HepG2 (cell line): ENCODE measurements around the gene PTRH2. TPM values are rescaled to one million over a fixed set of nuclear protein-coding genes. Genes with fewer than 3 reads are reported as not detected.

Experiments
- ATAC-seq: fragments of 200-7000 bp; cut with Tn5 transposase; 3 replicates; pipeline ENCODE4 v1.9.1; 2020; ENCODE audit warnings: mild to moderate bottlenecking, moderate library complexity
- BruUV-seq: library from RNA; stranded (reverse); fragments of 400-500 nt; replicated peaks from 2 replicates; lab custom pipeline; 2021; lab: Mats Ljungman, UMichigan
- CTCF ChIA-PET: fragments of 300-600 bp; formaldehyde crosslinking; extraction: SDS; loops from one replicate; lab custom pipeline; 2021; ENCODE audit warnings: low total read pairs, inconsistent platforms, low intra/inter-chr PET ratio; lab: Yijun Ruan, JAX
- POLR2A ChIA-PET: fragments of 350-600 bp; sonication (Branson Sonifier 250); formaldehyde crosslinking; loops from one replicate; lab custom pipeline; 2020; ENCODE audit warnings: antibody characterized with exemption, inconsistent platforms; lab: Yijun Ruan, JAX
- DNase-seq: peaks from one replicate; pipeline ENCODE4 v3.0.0-alpha.2; 2015; ENCODE audit warnings: low spot score
- FAIRE-seq: peaks from 3 replicates; lab custom pipeline; 2011; peaks lifted over from hg19 to GRCh38; lab: Jason Lieb, UNC
- H2AFZ ChIP-seq: one replicate; pipeline ENCODE4 v1.6.1; 2011; ENCODE audit warnings: low read length, inconsistent platforms
- H3K27ac ChIP-seq: fragments of 300-600 bp; 3 replicates; pipeline ENCODE4 v1.8.0; 2011; ENCODE audit warnings: mixed run types, mild to moderate bottlenecking, mixed read lengths, low read length, inconsistent platforms; ENCODE audit not compliant: insufficient read depth; ENCODE audit errors: extremely low read length
- H3K27me3 ChIP-seq, 2 experiments: fragments of 200-600 bp in 1 of 2; 2 replicates in 1 of 2; 3 replicates in 1 of 2; pipeline versions ENCODE4 v1.6.0 to v1.8.0; 2011; ENCODE audit warnings: low read length in 2 of 2, mild to moderate bottlenecking in 2 of 2, moderate library complexity in 2 of 2, inconsistent platforms in 1 of 2; ENCODE audit not compliant: insufficient read depth in 2 of 2, control insufficient read depth in 1 of 2
- H3K36me3 ChIP-seq, 2 experiments: fragments of 200-600 bp in 1 of 2; replicated peaks in 1 of 2; 2 replicates in 1 of 2; 3 replicates in 1 of 2; pipeline versions ENCODE4 v1.5.1 to v1.8.0; 2011; ENCODE audit warnings: low read length in 2 of 2, inconsistent platforms in 1 of 2; ENCODE audit not compliant: insufficient read depth in 2 of 2, control insufficient read depth in 1 of 2
- H3K4me1 ChIP-seq: 2 replicates; pipeline ENCODE4 v1.5.1; 2012; ENCODE audit warnings: low read length, inconsistent platforms; ENCODE audit not compliant: insufficient read depth
- H3K4me2 ChIP-seq: 2 replicates; pipeline ENCODE4 v1.6.0; 2011; ENCODE audit warnings: low read depth, low read length, inconsistent platforms
- H3K4me3 ChIP-seq, 3 experiments: fragments of 200-600 bp in 1 of 3; sonication (generic), shearing (Covaris generic) in 1 of 3; replicated peaks in 1 of 3; 2 replicates each; pipeline ENCODE4 v1.5.1; 2011 to 2016; ENCODE audit warnings: low read length in 3 of 3, inconsistent platforms in 2 of 3, low read depth in 2 of 3, mild to moderate bottlenecking in 2 of 3, control low read depth in 1 of 3, mixed read lengths in 1 of 3; ENCODE audit not compliant: insufficient read depth in 1 of 3
- H3K79me2 ChIP-seq: one replicate; pipeline ENCODE4 v1.6.1; 2011; ENCODE audit warnings: low read length, inconsistent platforms; ENCODE audit not compliant: insufficient read depth
- H3K9ac ChIP-seq: 2 replicates; pipeline ENCODE4 v1.6.0; 2011; ENCODE audit warnings: mild to moderate bottlenecking, low read depth, low read length, inconsistent platforms; ENCODE audit not compliant: insufficient read depth
- H3K9me3 ChIP-seq: 2 replicates; pipeline ENCODE4 v1.5.1; 2012; ENCODE audit warnings: mild to moderate bottlenecking, low read length
- H4K20me1 ChIP-seq: 2 replicates; pipeline ENCODE4 v1.6.0; 2011; ENCODE audit warnings: inconsistent platforms, mild to moderate bottlenecking, low read length, moderate library complexity; ENCODE audit not compliant: insufficient read depth
- AHDC1 ChIP-seq: sonication (generic); formaldehyde crosslinking; IDR thresholded peaks from 2 replicates; pipeline ENCODE4 v1.5.1; 2020; ENCODE audit warnings: mild to moderate bottlenecking, missing genetic modification reagents, borderline replicate concordance
- EED ChIP-seq: sonication (generic); formaldehyde crosslinking; IDR thresholded peaks from 2 replicates; pipeline ENCODE4 v1.5.0; 2020; ENCODE audit warnings: mild to moderate bottlenecking, missing genetic modification reagents
- ELF1 ChIP-seq: sonication (generic); formaldehyde crosslinking; IDR thresholded peaks from 2 replicates; pipeline ENCODE4 v1.4.0; 2020; ENCODE audit warnings: missing genetic modification reagents
- GATAD2A ChIP-seq: IDR thresholded peaks from 2 replicates; pipeline ENCODE4 v1.6.1; 2016
- KLF6 ChIP-seq: IDR thresholded peaks from 2 replicates; pipeline ENCODE4 v1.8.0; 2016; ENCODE audit warnings: missing biosample characterization, missing genetic modification reagents
- LCORL ChIP-seq, 2 experiments: fragments of 450-650 bp in 1 of 2; sonication (generic) in 1 of 2; formaldehyde crosslinking in 1 of 2; IDR thresholded peaks; 2 replicates each; pipeline versions ENCODE4 v1.5.0 to v1.6.1; 2017 to 2020; ENCODE audit warnings: antibody characterized with exemption in 1 of 2, missing genetic modification reagents in 1 of 2
- SNAPC2 ChIP-seq: sonication (generic); formaldehyde crosslinking; IDR thresholded peaks from 2 replicates; pipeline ENCODE4 v1.8.1; 2022; ENCODE audit warnings: mild to moderate bottlenecking, missing genetic modification reagents
- SNAPC5 ChIP-seq: sonication (generic); formaldehyde crosslinking; IDR thresholded peaks from 2 replicates; pipeline ENCODE4 v1.8.1; 2023; ENCODE audit warnings: mild to moderate bottlenecking, missing genetic modification reagents, borderline replicate concordance
- ZBTB2 ChIP-seq: sonication (generic); formaldehyde crosslinking; IDR thresholded peaks from 2 replicates; pipeline ENCODE4 v1.8.0; 2022; ENCODE audit warnings: low read depth, missing genetic modification reagents
- ZFP1 ChIP-seq: IDR thresholded peaks from 2 replicates; pipeline ENCODE4 v1.6.1; 2016
- ZNF121 ChIP-seq: sonication (generic); formaldehyde crosslinking; IDR thresholded peaks from 2 replicates; pipeline ENCODE4 v1.5.0; 2020; ENCODE audit warnings: mild to moderate bottlenecking, missing genetic modification reagents
- ZNF33A ChIP-seq: sonication (generic); formaldehyde crosslinking; IDR thresholded peaks from 2 replicates; pipeline ENCODE4 v1.5.1; 2020; ENCODE audit warnings: missing genetic modification reagents, mild to moderate bottlenecking, moderate library complexity, borderline replicate concordance
- ZNF615 ChIP-seq: sonication (generic); formaldehyde crosslinking; IDR thresholded peaks from 2 replicates; pipeline ENCODE4 v1.5.0; 2020; ENCODE audit warnings: mild to moderate bottlenecking, missing genetic modification reagents, borderline replicate concordance
- ZNF670 ChIP-seq: sonication (generic); formaldehyde crosslinking; IDR thresholded peaks from 2 replicates; pipeline ENCODE4 v1.8.0; 2022; ENCODE audit warnings: mild to moderate bottlenecking, missing genetic modification reagents, borderline replicate concordance
- ZNF776 ChIP-seq: sonication (generic); formaldehyde crosslinking; IDR thresholded peaks from 2 replicates; pipeline ENCODE4 v1.4.0; 2020; ENCODE audit warnings: mild to moderate bottlenecking, missing genetic modification reagents
- ZNF816 ChIP-seq: sonication (generic); formaldehyde crosslinking; IDR thresholded peaks from 2 replicates; pipeline ENCODE4 v1.8.0; 2022; ENCODE audit warnings: missing genetic modification reagents, mild to moderate bottlenecking, borderline replicate concordance
- WGBS: methylation state at CpG from one replicate; pipeline ENCODE4 v1.1.6; 2017; ENCODE audit warnings: low lambda C conversion rate; 5-methylcytosine and 5-hydroxymethylcytosine counted together
- in situ Hi-C: cut with HindIII; loops from 2 replicates; pipeline ENCODE4 v1.10.0; 2017; ENCODE audit warnings: low pct_unique_long_range_greater_than_20kb; ENCODE audit not compliant: extremely low pct_ligation_motif_present
- intact Hi-C: fragments of 100-400 bp; cut with micrococcal nuclease; formaldehyde crosslinking; loops from one replicate; pipeline ENCODE4 v1.10.0; 2022; ENCODE audit not compliant: unreplicated experiment
- polyA plus RNA-seq, 8 experiments: library from polyadenylated mRNA; depleted of rRNA in 3 of 8; stranded (reverse) in 7 of 8; unstranded in 1 of 8; fragments of >200 nt; fragmentation: Illumina TruSeq in 4 of 8; extraction: Trizol in 4 of 8; gene quantifications; 2 replicates each; pipeline versions ENCODE4 v1.2.1 to v1.2.3, GENCODE V29; 2011 to 2016; ENCODE audit warnings: low read depth in 4 of 8, missing spikeins in 1 of 8, mixed read lengths in 1 of 8; ENCODE audit not compliant: insufficient read depth in 1 of 8
- total RNA-seq, 5 experiments: library from RNA; depleted of rRNA; stranded (reverse); fragments of >200 nt; fragmentation: Illumina TruSeq; extraction: Trizol; gene quantifications; 2 replicates each; pipeline ENCODE4 v1.2.3, GENCODE V29; 2016; ENCODE audit warnings: low read depth in 1 of 5

PTRH2 gene
- total and polyA plus RNA-seq, 2 of the 13 experiments (the other 11 are each of a cell fraction or from before 2014, with no cell fraction given): 67.7 to 83.3 TPM

- BruUV-seq: no TSS peak
- peak overlapping the region; percentile 97 for H3K9ac ChIP-seq
- H3K27ac ChIP-seq: peak overlapping the region; percentile 94
- H3K27me3 ChIP-seq: peaks cover 0 to 5% of the 10 kb centered on the region in 2 experiments; a peak in 1 of 5 replicates
- peaks cover 95% of the 10 kb centered on the region for H3K79me2 ChIP-seq
- intact Hi-C loops (no loop called here), in situ Hi-C loops (loop anchor here (5.0 kb wide), 1 partner anchor 49 kb away; no protein-coding TSS in a partner anchor)
- H3K4me3 ChIP-seq: peak overlapping the region; percentile 77 to 98 (median 86)
- DNase-seq: no peak
- peak overlapping the region; percentile 85 for H3K4me2 ChIP-seq
- WGBS: under 1% methylated on average over 11 of the region's 15 CpGs
- H2AFZ ChIP-seq: no peak overlapping the region
- peak; percentile 21 for ATAC-seq
- H4K20me1 ChIP-seq: peaks cover 30% of the 10 kb centered on the region
- H3K36me3 ChIP-seq: peaks cover 0 to 7% of the 10 kb centered on the region in 2 experiments; a peak in 2 of 5 replicates
- FAIRE-seq: no peak
- no peaks in the 10 kb centered on the region for H3K9me3 ChIP-seq
- CTCF ChIA-PET: no interaction called here
- H3K4me1 ChIP-seq: peaks cover 75% of the 10 kb centered on the region
- POLR2A ChIA-PET: interaction anchor here (1.0 to 2.8 kb wide), 31 partner anchors 9 to 684 kb away, joined by 3 to 53 read pairs (median 5); partner anchors contain the start of genes CLTC, DHX40, HEATR6 and RNFT1
- TF ChIP-seq ZBTB2 (CRISPR knock-in tag) (no peak), ZFP1 (no peak), ZNF33A (0 out of 2 replicates have a peak, but pooled peaks have one; percentile 47), LCORL (IDR thresholded peaks at IDR 0.05) (no peak), LCORL (CRISPR knock-in tag; IDR thresholded peaks at IDR 0.05) (0 out of 2 replicates have a peak, but pooled peaks have one; percentile 3), SNAPC5 (CRISPR knock-in tag) (0 out of 2 replicates have a peak, but pooled peaks have one; percentile 36), ZNF670 (CRISPR knock-in tag) (peak; percentile 86; the same call in 1 of the 2 replicates), ZNF615 (CRISPR knock-in tag) (no peak), ELF1 (CRISPR knock-in tag) (no peak), GATAD2A (CRISPR knock-in tag) (no peak), EED (CRISPR knock-in tag) (0 out of 2 replicates have a peak, but pooled peaks have one; percentile 60), ZNF121 (CRISPR knock-in tag) (no peak), AHDC1 (CRISPR knock-in tag) (0 out of 2 replicates have a peak, but pooled peaks have one; percentile 57), ZNF816 (peak; percentile 92; the same call in 1 of the 2 replicates), KLF6 (CRISPR knock-in tag) (no peak), SNAPC2 (CRISPR knock-in tag) (0 out of 2 replicates have a peak, but pooled peaks have one; percentile 27), ZNF776 (CRISPR knock-in tag) (0 out of 2 replicates have a peak, but pooled peaks have one; percentile 63)
Observed at GRCh38 chr17:59707971-59708430, 771 bp upstream of the PTRH2 start.
